SKM-1 treated with dmso at 0.1 percent for 144 hours (cell line): Measurements from ENCODE around the gene ORC3.
"Not testable (repeated sequence)": the region's sequence is repeated elsewhere in the genome, so short reads cannot be mapped to it uniquely, and the experiment has no call there.

Experiments
- DNase-seq: peaks from one replicate; lab custom pipeline; 2025; ENCODE audit not compliant: unreplicated experiment; lab: John Stamatoyannopoulos, UW

The ORC3 gene

GRCh38 chr6:87658516-87658915 is 68.6 kb downstream of the ORC3 start:
- no peak for DNase-seq

- no peak for DNase-seq
These were observed 70.4 kb downstream of the ORC3 start for GRCh38 chr6:87660226-87660911.

- no peak for DNase-seq
These were observed 71.1 kb downstream of the ORC3 start for GRCh38 chr6:87661016-87661415.

GRCh38 chr6:87661503-87661902 is 71.6 kb downstream of the ORC3 start:
- DNase-seq, result no peak

GRCh38 chr6:87663434-87663833 is 73.5 kb downstream of the ORC3 start:
- no peak for DNase-seq

- no peak for DNase-seq
These were observed 75.1 kb downstream of the ORC3 start for GRCh38 chr6:87664921-87665485.

- DNase-seq, result no peak
These were observed 77.1 kb downstream of the ORC3 start for GRCh38 chr6:87667032-87667431.

- no peak for DNase-seq
These were observed 78.1 kb downstream of the ORC3 start for GRCh38 chr6:87668013-87668412.

- no peak for DNase-seq
These were observed 79.1 kb downstream of the ORC3 start for GRCh38 chr6:87669051-87669450.

GRCh38 chr6:87670707-87671106 is 80.8 kb downstream of the ORC3 start:
- DNase-seq, result no peak

- peak; percentile 92 for DNase-seq
These were observed 81.7 kb downstream of the ORC3 start for GRCh38 chr6:87671555-87672029.

- no peak for DNase-seq
These were observed 82.7 kb downstream of the ORC3 start for GRCh38 chr6:87672641-87673040.

GRCh38 chr6:87673237-87673636 is 83.3 kb downstream of the ORC3 start:
- no peak for DNase-seq

- no peak for DNase-seq
These were observed 84.4 kb downstream of the ORC3 start for GRCh38 chr6:87674290-87674689.

GRCh38 chr6:87675004-87675681 is 85.2 kb downstream of the ORC3 start:
- DNase-seq, result no peak

- DNase-seq, result no peak
These were observed 92.4 kb downstream of the ORC3 start for GRCh38 chr6:87682310-87682709.

- no peak for DNase-seq
These were observed 94.0 kb downstream of the ORC3 start for GRCh38 chr6:87683890-87684289.

GRCh38 chr6:87684895-87685654 is 95.1 kb downstream of the ORC3 start:
- no peak for DNase-seq

GRCh38 chr6:87686636-87687205 is 96.8 kb downstream of the ORC3 start:
- not testable (repeated sequence) for DNase-seq

- DNase-seq, result no peak
These were observed 97.4 kb downstream of the ORC3 start for GRCh38 chr6:87687296-87687695.

- DNase-seq, result not testable (repeated sequence)
These were observed 98.0 kb downstream of the ORC3 start for GRCh38 chr6:87687893-87688292.
